Measurements from ENCODE around the gene SMOC1.

Gene SMOC1

DNA sequence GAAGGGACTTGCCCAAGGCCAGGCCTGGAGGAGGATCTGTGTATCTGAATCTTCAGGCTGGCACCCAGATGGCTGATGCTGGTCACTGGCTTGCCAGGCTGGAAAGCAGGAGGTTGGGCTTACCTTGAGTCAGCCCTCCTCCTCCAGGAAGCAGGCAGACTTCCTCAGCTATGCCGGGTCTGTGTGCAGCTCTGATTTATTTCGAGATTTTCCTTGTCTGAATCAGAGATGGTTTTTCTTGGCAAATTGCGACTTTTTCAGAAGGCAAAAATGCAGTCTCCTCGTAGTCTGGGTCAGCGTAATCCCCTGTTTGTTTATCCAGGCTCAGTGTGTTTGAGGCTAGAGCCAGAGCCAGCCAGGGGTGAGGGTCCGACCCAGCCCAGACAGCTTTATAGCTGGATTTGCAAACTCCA, 48.9 kb downstream of the SMOC1 start:
- H3K4me3 ChIP-seq (ENCODE audit: low read length) = no peak overlapping the region
- no peak overlapping the region for H3K27ac ChIP-seq (ENCODE audit: low read length)
- H3K4me1 ChIP-seq (ENCODE audit: insufficient read depth, low read length) = no peaks in the 10 kb centered on the region
- no peaks in the 10 kb centered on the region; the same call in 1 of the 2 replicates for H3K27me3 ChIP-seq (ENCODE audit: insufficient read depth, low read length)
- no peaks in the 10 kb centered on the region for H3K36me3 ChIP-seq (ENCODE audit: insufficient read depth, low read depth, low read length)
- no peak overlapping the region for H3K9ac ChIP-seq (ENCODE audit: low read depth, low read length)
- H3K9me3 ChIP-seq (ENCODE audit: insufficient read depth, low read depth, low read length) = no peaks in the 10 kb centered on the region

DNA sequence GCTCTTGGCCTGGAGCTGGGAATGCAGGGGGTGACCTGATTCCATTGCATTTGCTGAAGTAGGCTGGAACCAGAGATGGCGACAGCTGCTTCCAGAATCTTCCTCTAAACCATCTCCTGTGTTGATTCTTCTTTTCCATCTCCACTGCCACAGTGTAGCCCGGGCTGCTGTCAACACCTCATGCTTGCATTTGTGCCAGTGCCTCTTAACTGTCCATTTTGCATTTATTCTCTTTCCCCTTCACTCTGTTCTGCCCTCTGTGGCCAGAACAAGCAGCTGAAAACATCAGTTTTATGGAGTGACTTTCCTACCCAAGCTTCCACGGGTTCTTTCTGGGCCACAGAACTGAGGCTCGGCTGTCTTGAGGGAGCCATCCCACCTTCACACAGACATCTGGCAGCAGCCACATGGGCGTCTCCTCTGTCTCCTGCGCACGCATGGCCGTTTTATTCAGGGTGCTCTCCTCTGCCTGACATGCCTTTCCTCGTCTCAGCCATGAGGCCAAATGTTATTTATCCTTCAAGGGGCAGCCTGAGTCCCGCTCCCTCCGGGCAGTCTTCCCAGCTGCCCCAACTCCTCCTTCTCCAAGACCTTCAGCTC, 51.7 kb downstream of the SMOC1 start:
- H3K4me3 ChIP-seq (ENCODE audit: low read length) = no peak overlapping the region
- no peaks in the 10 kb centered on the region for H3K36me3 ChIP-seq (ENCODE audit: insufficient read depth, low read depth, low read length)
- H3K27ac ChIP-seq (ENCODE audit: low read length) = no peak overlapping the region
- H3K9me3 ChIP-seq (ENCODE audit: insufficient read depth, low read depth, low read length) = no peaks in the 10 kb centered on the region
- H3K4me1 ChIP-seq (ENCODE audit: insufficient read depth, low read length) = no peaks in the 10 kb centered on the region
- no peaks in the 10 kb centered on the region; the same call in 1 of the 2 replicates for H3K27me3 ChIP-seq (ENCODE audit: insufficient read depth, low read length)
- H3K9ac ChIP-seq (ENCODE audit: low read depth, low read length) = no peak overlapping the region

DNA sequence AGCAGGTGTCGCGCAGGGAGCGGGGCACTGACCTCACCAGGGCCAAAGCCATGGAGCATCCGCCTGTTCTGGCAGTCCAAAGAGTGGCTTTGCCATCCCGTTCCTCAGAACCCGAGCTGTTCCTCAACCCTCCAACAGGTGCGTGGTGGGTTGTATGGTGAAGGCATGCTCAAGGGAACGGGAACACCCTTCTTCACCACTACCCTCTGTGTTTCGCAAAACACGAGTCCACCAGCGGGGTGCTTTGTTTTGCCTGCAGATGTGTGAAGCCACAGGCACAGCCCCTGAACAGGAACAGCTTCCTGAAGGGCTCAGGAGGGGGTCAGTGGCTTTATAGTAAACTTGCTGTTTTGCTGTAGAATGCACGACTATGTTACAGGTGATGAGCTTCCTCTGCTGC, 52.7 kb downstream of the SMOC1 start:
- no peaks in the 10 kb centered on the region for H3K27me3 ChIP-seq (ENCODE audit: insufficient read depth, low read length)

GRCh38 chr14:69932391-69932790, 53.2 kb downstream of the SMOC1 start:
- H3K9ac ChIP-seq (ENCODE audit: low read depth, low read length) = no peak overlapping the region
- H3K9me3 ChIP-seq (ENCODE audit: insufficient read depth, low read depth, low read length) = no peaks in the 10 kb centered on the region
- H3K4me3 ChIP-seq (ENCODE audit: low read length) = no peak overlapping the region
- no peaks in the 10 kb centered on the region for H3K36me3 ChIP-seq (ENCODE audit: insufficient read depth, low read depth, low read length)
- H3K27ac ChIP-seq (ENCODE audit: low read length) = no peak overlapping the region
- no peaks in the 10 kb centered on the region for H3K27me3 ChIP-seq (ENCODE audit: insufficient read depth, low read length)
- no peaks in the 10 kb centered on the region for H3K4me1 ChIP-seq (ENCODE audit: insufficient read depth, low read length)

More for the DNA sequence above, 52.7 kb downstream of the SMOC1 start:
- H3K9ac ChIP-seq (ENCODE audit: low read depth, low read length) = no peak overlapping the region
- H3K4me3 ChIP-seq (ENCODE audit: low read length) = no peak overlapping the region
- no peaks in the 10 kb centered on the region for H3K4me1 ChIP-seq (ENCODE audit: insufficient read depth, low read length)
- H3K36me3 ChIP-seq (ENCODE audit: insufficient read depth, low read depth, low read length) = no peaks in the 10 kb centered on the region
- no peaks in the 10 kb centered on the region for H3K9me3 ChIP-seq (ENCODE audit: insufficient read depth, low read depth, low read length)
- H3K27ac ChIP-seq (ENCODE audit: low read length) = no peak overlapping the region

DNA sequence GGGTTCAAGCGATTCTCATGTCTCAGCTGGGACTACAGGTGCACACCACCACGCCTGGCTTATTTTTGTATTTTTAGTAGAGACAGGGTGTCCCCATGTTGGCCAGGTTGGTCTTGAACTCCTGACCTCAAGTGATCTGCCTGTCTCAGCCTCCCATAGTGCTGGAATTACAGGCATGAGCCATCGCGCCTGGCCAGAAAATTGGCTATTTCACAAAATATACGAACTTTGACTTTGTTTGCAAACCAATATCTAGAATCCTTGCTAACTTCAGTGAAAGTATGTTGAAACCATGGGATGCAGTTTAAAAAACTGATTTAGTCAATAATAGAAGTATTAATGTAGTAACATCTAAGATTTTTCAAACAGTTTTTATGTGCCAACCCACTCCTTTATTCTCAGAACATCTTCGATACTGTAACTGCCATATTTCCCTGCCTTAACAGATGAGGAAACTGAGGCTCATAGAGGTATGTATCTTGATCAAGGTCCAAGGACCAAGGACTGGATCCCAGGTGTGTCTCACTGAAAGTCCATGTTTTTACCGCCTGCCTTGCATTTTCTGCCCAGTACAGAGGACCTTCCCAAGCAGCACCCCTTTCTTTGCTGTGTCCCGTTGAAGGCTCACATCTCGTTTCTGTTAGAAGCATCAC, 54.5 kb downstream of the SMOC1 start:
- no peaks in the 10 kb centered on the region for H3K4me1 ChIP-seq (ENCODE audit: insufficient read depth, low read length)
- H3K9me3 ChIP-seq (ENCODE audit: insufficient read depth, low read depth, low read length) = no peaks in the 10 kb centered on the region
- no peak overlapping the region for H3K9ac ChIP-seq (ENCODE audit: low read depth, low read length)
- H3K4me3 ChIP-seq (ENCODE audit: low read length) = no peak overlapping the region
- no peak overlapping the region for H3K27ac ChIP-seq (ENCODE audit: low read length)
- H3K27me3 ChIP-seq (ENCODE audit: insufficient read depth, low read length) = no peaks in the 10 kb centered on the region
- no peaks in the 10 kb centered on the region for H3K36me3 ChIP-seq (ENCODE audit: insufficient read depth, low read depth, low read length)

DNA sequence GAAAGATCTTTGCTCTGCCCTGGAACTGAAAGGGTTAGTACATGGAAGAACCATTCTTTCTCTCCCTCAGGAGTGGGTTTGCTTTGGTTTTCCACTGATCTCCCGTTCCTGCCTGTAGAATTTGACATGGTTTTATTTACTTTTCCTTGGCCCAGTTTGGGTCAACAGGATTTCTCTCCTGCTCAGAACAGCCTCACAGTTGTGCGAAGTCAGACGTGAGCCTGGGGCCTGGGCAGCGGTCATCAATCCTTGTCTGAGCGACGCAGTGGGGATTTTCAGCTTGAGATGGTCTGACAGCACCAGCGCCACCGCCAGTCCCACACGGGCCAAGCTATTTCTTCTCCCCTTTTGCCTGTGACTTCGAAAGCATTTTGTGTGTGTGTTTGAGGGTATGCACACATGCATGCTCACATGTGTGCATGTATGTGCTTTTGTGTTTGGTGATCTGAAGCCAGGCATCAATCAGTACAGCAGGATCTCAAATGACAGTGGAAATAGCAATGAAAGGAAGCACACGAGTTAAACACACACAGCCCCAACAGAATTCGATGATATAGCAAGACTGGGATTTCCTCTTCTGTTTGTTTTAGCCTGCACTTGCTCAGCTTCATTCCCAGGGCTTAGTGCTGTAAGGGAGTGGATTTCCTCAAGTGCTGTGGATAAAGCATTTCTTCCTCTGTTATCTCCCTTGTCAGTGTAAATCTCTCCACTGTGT, 58.3 kb downstream of the SMOC1 start:
- H3K4me1 ChIP-seq (ENCODE audit: insufficient read depth, low read length) = no peaks in the 10 kb centered on the region
- H3K9ac ChIP-seq (ENCODE audit: low read depth, low read length) = no peak overlapping the region
- H3K27me3 ChIP-seq (ENCODE audit: insufficient read depth, low read length) = no peaks in the 10 kb centered on the region; the same call in 1 of the 2 replicates
- no peaks in the 10 kb centered on the region for H3K36me3 ChIP-seq (ENCODE audit: insufficient read depth, low read depth, low read length)
- no peak overlapping the region for H3K27ac ChIP-seq (ENCODE audit: low read length)
- H3K9me3 ChIP-seq (ENCODE audit: insufficient read depth, low read depth, low read length) = no peaks in the 10 kb centered on the region
- no peak overlapping the region for H3K4me3 ChIP-seq (ENCODE audit: low read length)

DNA sequence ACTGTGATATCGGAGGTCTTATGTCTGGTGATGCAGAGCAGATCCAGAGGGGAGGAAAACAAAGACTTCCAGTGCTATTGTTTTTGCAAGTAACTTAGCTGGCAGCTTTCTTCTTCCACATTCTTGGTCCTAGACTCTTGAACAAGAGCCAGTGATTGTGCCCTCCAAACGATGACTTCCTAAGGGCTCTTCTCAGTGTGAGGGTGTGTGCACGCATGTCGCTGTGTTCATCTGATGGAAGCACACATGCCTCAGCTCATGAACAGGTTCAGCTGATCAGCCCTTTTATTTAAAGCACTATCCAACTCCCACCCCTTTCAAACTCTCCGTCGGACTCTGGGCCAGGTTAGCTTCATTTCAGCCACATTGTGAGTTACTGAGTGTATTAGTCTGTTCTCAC, 59.5 kb downstream of the SMOC1 start:
- H3K4me1 ChIP-seq (ENCODE audit: insufficient read depth, low read length) = no peaks in the 10 kb centered on the region
- H3K4me3 ChIP-seq (ENCODE audit: low read length) = no peak overlapping the region
- H3K9me3 ChIP-seq (ENCODE audit: insufficient read depth, low read depth, low read length) = no peaks in the 10 kb centered on the region
- no peaks in the 10 kb centered on the region for H3K36me3 ChIP-seq (ENCODE audit: insufficient read depth, low read depth, low read length)
- no peaks in the 10 kb centered on the region; the same call in 1 of the 2 replicates for H3K27me3 ChIP-seq (ENCODE audit: insufficient read depth, low read length)
- H3K9ac ChIP-seq (ENCODE audit: low read depth, low read length) = no peak overlapping the region
- no peak overlapping the region for H3K27ac ChIP-seq (ENCODE audit: low read length)

GRCh38 chr14:69941768-69942742, 62.8 kb downstream of the SMOC1 start:
- H3K27ac ChIP-seq (ENCODE audit: low read length) = no peak overlapping the region
- no peaks in the 10 kb centered on the region for H3K4me1 ChIP-seq (ENCODE audit: insufficient read depth, low read length)
- no peaks in the 10 kb centered on the region; the same call in 1 of the 2 replicates for H3K27me3 ChIP-seq (ENCODE audit: insufficient read depth, low read length)
- no peak overlapping the region for H3K9ac ChIP-seq (ENCODE audit: low read depth, low read length)
- no peaks in the 10 kb centered on the region for H3K36me3 ChIP-seq (ENCODE audit: insufficient read depth, low read depth, low read length)
- peaks cover 14% of the 10 kb centered on the region for H3K9me3 ChIP-seq (ENCODE audit: insufficient read depth, low read depth, low read length)
- no peak overlapping the region for H3K4me3 ChIP-seq (ENCODE audit: low read length)

DNA sequence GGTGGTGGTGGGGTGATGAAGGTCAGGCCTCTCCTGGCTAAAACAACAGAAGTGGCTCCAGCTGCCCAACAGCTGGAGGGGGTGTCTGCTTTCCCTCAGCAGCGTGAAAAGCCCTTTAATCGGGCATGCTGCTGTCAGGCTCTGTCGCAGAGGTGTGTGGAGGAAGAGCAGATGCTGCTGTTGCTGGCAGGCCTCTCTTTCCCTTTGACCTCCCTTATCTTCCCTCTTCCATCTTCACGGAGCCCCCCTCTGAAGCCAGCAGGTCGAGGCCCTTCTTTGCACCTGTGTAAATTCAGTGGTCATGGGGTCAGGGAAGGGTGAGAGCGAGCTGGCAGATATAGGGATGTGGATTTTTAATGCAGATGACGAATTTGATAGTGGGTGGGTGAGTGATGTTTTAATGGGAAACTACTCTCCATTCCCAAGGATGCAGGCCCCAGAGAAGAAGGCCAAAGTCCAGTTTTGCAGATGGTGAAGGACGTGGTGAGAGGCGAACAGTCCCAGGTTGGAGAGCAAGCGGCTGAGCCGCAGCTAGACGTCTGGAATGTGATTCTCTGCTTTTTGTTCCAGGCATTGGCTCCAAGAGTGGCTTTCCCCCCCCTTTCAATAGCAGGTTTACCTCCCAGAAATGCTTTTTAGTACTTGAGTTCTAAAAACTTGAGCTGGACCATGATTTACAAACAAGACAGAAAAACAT, 64.0 kb downstream of the SMOC1 start:
- H3K9me3 ChIP-seq (ENCODE audit: insufficient read depth, low read depth, low read length) = peaks cover 14% of the 10 kb centered on the region
- H3K4me1 ChIP-seq (ENCODE audit: insufficient read depth, low read length) = no peaks in the 10 kb centered on the region
- no peak overlapping the region for H3K27ac ChIP-seq (ENCODE audit: low read length)
- H3K9ac ChIP-seq (ENCODE audit: low read depth, low read length) = no peak overlapping the region
- H3K36me3 ChIP-seq (ENCODE audit: insufficient read depth, low read depth, low read length) = no peaks in the 10 kb centered on the region
- no peaks in the 10 kb centered on the region; the same call in 1 of the 2 replicates for H3K27me3 ChIP-seq (ENCODE audit: insufficient read depth, low read length)
- no peak overlapping the region for H3K4me3 ChIP-seq (ENCODE audit: low read length)

GRCh38 chr14:69945347-69945746, 66.1 kb downstream of the SMOC1 start:
- peaks cover 14% of the 10 kb centered on the region for H3K9me3 ChIP-seq (ENCODE audit: insufficient read depth, low read depth, low read length)
- H3K27me3 ChIP-seq (ENCODE audit: insufficient read depth, low read length) = no peaks in the 10 kb centered on the region; the same call in 1 of the 2 replicates
- no peak overlapping the region for H3K27ac ChIP-seq (ENCODE audit: low read length)
- H3K4me1 ChIP-seq (ENCODE audit: insufficient read depth, low read length) = no peaks in the 10 kb centered on the region
- H3K9ac ChIP-seq (ENCODE audit: low read depth, low read length) = no peak overlapping the region
- no peak overlapping the region for H3K4me3 ChIP-seq (ENCODE audit: low read length)
- no peaks in the 10 kb centered on the region for H3K36me3 ChIP-seq (ENCODE audit: insufficient read depth, low read depth, low read length)

DNA sequence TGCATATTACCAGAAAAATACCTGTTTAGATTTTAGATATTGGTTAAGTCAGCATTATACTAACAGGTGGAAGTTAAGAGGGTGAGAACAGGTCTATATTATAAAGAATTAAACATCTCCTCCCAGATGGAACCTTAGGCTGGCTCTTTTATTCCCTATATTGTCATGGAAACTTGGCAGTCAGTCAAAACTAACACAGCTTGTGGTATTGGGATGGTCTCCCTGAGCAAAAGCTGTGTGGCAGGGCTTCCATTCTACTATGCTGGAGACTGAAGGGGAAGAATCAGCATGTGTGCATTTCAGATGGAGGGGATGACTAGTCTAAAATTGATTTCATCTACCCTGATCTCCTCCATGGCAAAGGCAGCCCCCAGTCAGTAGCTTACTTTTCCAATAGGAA, 66.7 kb downstream of the SMOC1 start:
- H3K9me3 ChIP-seq (ENCODE audit: insufficient read depth, low read depth, low read length) = peaks cover 14% of the 10 kb centered on the region
- no peaks in the 10 kb centered on the region; the same call in 1 of the 2 replicates for H3K27me3 ChIP-seq (ENCODE audit: insufficient read depth, low read length)
- H3K9ac ChIP-seq (ENCODE audit: low read depth, low read length) = no peak overlapping the region
- H3K27ac ChIP-seq (ENCODE audit: low read length) = no peak overlapping the region
- no peaks in the 10 kb centered on the region for H3K4me1 ChIP-seq (ENCODE audit: insufficient read depth, low read length)
- H3K36me3 ChIP-seq (ENCODE audit: insufficient read depth, low read depth, low read length) = no peaks in the 10 kb centered on the region
- H3K4me3 ChIP-seq (ENCODE audit: low read length) = no peak overlapping the region

Data from iPS-20b (cell line).